Measurements from ENCODE around the gene FARP1.

Gene FARP1

GRCh38 chr13:98142380-98143156 is at the start of gene FARP1:
Gene FARP1 (plus strand): TSS chr13:98143094. CDS start chr13:98213243, 70,149 bp downstream.
- Histone ChIP-seq H3K9me3 (ENCODE audit: control insufficient read depth, low read length) (no peaks in the 10 kb centered on the region), H3K9ac (ENCODE audit: low read length) (peak within 1 kb of the TSS; percentile 73), H3K36me3 (ENCODE audit: control insufficient read depth, insufficient read depth, low read length) (no peaks in the 10 kb centered on the region), H3K4me3 (ENCODE audit: low read length) (peak within 1 kb of the TSS; percentile 60), H3K27me3 (ENCODE audit: control insufficient read depth, insufficient read depth, low read length) (peaks cover 8% of the 10 kb centered on the region), H3K4me1 (ENCODE audit: control insufficient read depth, insufficient read depth, low read length) (peaks cover 19% of the 10 kb centered on the region)

DNA sequence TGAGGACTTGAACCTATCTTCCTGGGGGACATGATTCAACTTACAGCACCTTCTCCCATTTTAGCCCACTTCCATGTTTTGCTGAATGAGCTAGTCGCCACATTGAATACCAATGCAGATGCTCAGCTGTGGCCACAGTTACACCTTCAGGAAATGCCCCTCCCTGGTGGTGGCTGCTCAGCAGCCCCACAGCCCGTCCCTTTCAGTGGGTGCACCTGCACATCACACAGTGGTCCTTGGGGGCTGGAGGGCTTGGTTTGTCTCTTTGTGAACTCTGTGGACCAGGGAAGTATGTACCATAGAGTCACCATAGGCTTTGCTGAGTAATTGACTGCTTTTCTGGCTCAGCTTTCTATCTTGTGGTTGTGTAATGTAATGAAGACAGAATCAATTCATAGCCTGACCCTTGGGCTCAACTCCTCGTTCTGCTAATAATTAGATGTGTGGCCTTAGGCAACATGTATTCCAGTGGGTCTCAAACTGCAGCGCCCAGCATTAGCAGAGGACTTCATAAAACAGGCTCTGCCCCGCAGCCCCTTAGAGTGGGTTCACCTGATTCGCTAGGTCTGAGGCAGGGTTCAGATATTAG is 48.1 kb upstream of the FARP1 start:
- Histone ChIP-seq H3K36me3 (ENCODE audit: control insufficient read depth, insufficient read depth, low read length) (no peaks in the 10 kb centered on the region), H3K4me1 (ENCODE audit: control insufficient read depth, insufficient read depth, low read length) (no peaks in the 10 kb centered on the region), H3K9me3 (ENCODE audit: control insufficient read depth, low read length) (no peaks in the 10 kb centered on the region)

GRCh38 chr13:98096059-98096458 is 46.8 kb upstream of the FARP1 start:
- no peak overlapping the region for H3K9ac ChIP-seq (ENCODE audit: low read length)
- H3K4me3 ChIP-seq (ENCODE audit: low read length): no peak overlapping the region
- no peaks in the 10 kb centered on the region for H3K36me3 ChIP-seq (ENCODE audit: control insufficient read depth, insufficient read depth, low read length)
- no peaks in the 10 kb centered on the region for H3K27me3 ChIP-seq (ENCODE audit: control insufficient read depth, insufficient read depth, low read length)
- no peaks in the 10 kb centered on the region for H3K9me3 ChIP-seq (ENCODE audit: control insufficient read depth, low read length)
- H3K4me1 ChIP-seq (ENCODE audit: control insufficient read depth, insufficient read depth, low read length): no peaks in the 10 kb centered on the region

More for the DNA sequence above, 48.1 kb upstream of the FARP1 start:
- Histone ChIP-seq H3K9ac (ENCODE audit: low read length) (no peak overlapping the region), H3K27me3 (ENCODE audit: control insufficient read depth, insufficient read depth, low read length) (no peaks in the 10 kb centered on the region), H3K4me3 (ENCODE audit: low read length) (no peak overlapping the region)

GRCh38 chr13:98097749-98098148 is 45.1 kb upstream of the FARP1 start:
- H3K4me1 ChIP-seq (ENCODE audit: control insufficient read depth, insufficient read depth, low read length): no peaks in the 10 kb centered on the region
- H3K9ac ChIP-seq (ENCODE audit: low read length): no peak overlapping the region
- no peak overlapping the region for H3K4me3 ChIP-seq (ENCODE audit: low read length)
- H3K9me3 ChIP-seq (ENCODE audit: control insufficient read depth, low read length): no peaks in the 10 kb centered on the region
- H3K36me3 ChIP-seq (ENCODE audit: control insufficient read depth, insufficient read depth, low read length): no peaks in the 10 kb centered on the region
- no peaks in the 10 kb centered on the region for H3K27me3 ChIP-seq (ENCODE audit: control insufficient read depth, insufficient read depth, low read length)

GRCh38 chr13:98098516-98098915 is 44.4 kb upstream of the FARP1 start:
- no peak overlapping the region for H3K4me3 ChIP-seq (ENCODE audit: low read length)
- no peaks in the 10 kb centered on the region for H3K9me3 ChIP-seq (ENCODE audit: control insufficient read depth, low read length)
- no peak overlapping the region for H3K9ac ChIP-seq (ENCODE audit: low read length)
- no peaks in the 10 kb centered on the region for H3K36me3 ChIP-seq (ENCODE audit: control insufficient read depth, insufficient read depth, low read length)
- no peaks in the 10 kb centered on the region for H3K4me1 ChIP-seq (ENCODE audit: control insufficient read depth, insufficient read depth, low read length)
- H3K27me3 ChIP-seq (ENCODE audit: control insufficient read depth, insufficient read depth, low read length): no peaks in the 10 kb centered on the region

DNA sequence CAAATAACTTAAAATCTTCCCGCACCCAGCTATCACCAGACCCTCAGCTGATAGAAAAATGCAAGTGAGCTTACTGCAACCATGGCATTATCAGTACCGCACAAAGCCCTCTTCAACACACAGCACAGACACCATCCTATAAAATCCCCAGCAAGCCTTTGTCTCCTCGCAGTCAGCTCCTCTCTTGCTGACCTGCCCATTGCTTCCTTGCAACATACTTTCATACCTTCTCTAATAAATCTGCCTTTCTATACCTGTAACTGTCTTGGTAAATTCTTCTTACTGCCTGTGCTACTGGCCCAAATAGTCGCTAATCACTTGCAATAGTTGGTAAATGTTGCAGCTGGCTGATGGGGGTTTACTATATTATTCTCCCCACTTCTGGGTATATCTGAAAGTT is 43.3 kb upstream of the FARP1 start:
- Histone ChIP-seq H3K9me3 (ENCODE audit: control insufficient read depth, low read length) (no peaks in the 10 kb centered on the region), H3K36me3 (ENCODE audit: control insufficient read depth, insufficient read depth, low read length) (no peaks in the 10 kb centered on the region)

GRCh38 chr13:98100481-98100880 is 42.4 kb upstream of the FARP1 start:
- no peaks in the 10 kb centered on the region for H3K4me1 ChIP-seq (ENCODE audit: control insufficient read depth, insufficient read depth, low read length)
- no peaks in the 10 kb centered on the region for H3K36me3 ChIP-seq (ENCODE audit: control insufficient read depth, insufficient read depth, low read length)
- H3K9me3 ChIP-seq (ENCODE audit: control insufficient read depth, low read length): no peaks in the 10 kb centered on the region
- H3K27me3 ChIP-seq (ENCODE audit: control insufficient read depth, insufficient read depth, low read length): no peaks in the 10 kb centered on the region
- H3K4me3 ChIP-seq (ENCODE audit: low read length): no peak overlapping the region
- H3K9ac ChIP-seq (ENCODE audit: low read length): no peak overlapping the region

More for the DNA sequence above, 43.3 kb upstream of the FARP1 start:
- no peaks in the 10 kb centered on the region for H3K27me3 ChIP-seq (ENCODE audit: control insufficient read depth, insufficient read depth, low read length)
- H3K4me1 ChIP-seq (ENCODE audit: control insufficient read depth, insufficient read depth, low read length): no peaks in the 10 kb centered on the region
- no peak overlapping the region for H3K4me3 ChIP-seq (ENCODE audit: low read length)
- H3K9ac ChIP-seq (ENCODE audit: low read length): no peak overlapping the region

DNA sequence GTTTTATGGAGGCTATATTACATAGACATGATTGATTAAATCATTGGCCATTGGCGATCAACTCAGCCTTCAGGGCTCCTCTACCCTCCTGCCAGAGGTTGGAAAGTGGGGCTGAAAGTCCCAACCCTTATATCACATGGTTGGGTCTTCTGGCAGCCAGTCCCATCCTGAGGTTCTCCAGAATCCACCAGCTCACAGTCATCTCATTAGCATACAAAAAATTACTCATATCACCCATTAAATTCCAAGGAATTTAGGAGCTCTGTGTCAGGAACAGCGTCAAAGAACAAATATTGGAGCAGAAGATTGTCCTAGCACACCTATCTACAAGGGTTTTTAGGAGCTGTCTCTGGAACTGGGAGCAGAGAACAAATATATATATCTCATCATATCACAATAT is 39.4 kb upstream of the FARP1 start:
- H3K36me3 ChIP-seq (ENCODE audit: control insufficient read depth, insufficient read depth, low read length): no peaks in the 10 kb centered on the region
- no peaks in the 10 kb centered on the region for H3K9me3 ChIP-seq (ENCODE audit: control insufficient read depth, low read length)
- no peaks in the 10 kb centered on the region for H3K4me1 ChIP-seq (ENCODE audit: control insufficient read depth, insufficient read depth, low read length)
- H3K27me3 ChIP-seq (ENCODE audit: control insufficient read depth, insufficient read depth, low read length): no peaks in the 10 kb centered on the region
- no peak overlapping the region for H3K9ac ChIP-seq (ENCODE audit: low read length)
- H3K4me3 ChIP-seq (ENCODE audit: low read length): no peak overlapping the region

GRCh38 chr13:98103942-98104880 is 38.7 kb upstream of the FARP1 start:
- Histone ChIP-seq H3K4me3 (ENCODE audit: low read length) (no peak overlapping the region), H3K9ac (ENCODE audit: low read length) (no peak overlapping the region), H3K27me3 (ENCODE audit: control insufficient read depth, insufficient read depth, low read length) (no peaks in the 10 kb centered on the region), H3K9me3 (ENCODE audit: control insufficient read depth, low read length) (no peaks in the 10 kb centered on the region), H3K36me3 (ENCODE audit: control insufficient read depth, insufficient read depth, low read length) (no peaks in the 10 kb centered on the region), H3K4me1 (ENCODE audit: control insufficient read depth, insufficient read depth, low read length) (no peaks in the 10 kb centered on the region)

GRCh38 chr13:98105929-98106336 is 37.0 kb upstream of the FARP1 start:
- Histone ChIP-seq H3K9me3 (ENCODE audit: control insufficient read depth, low read length) (no peaks in the 10 kb centered on the region), H3K36me3 (ENCODE audit: control insufficient read depth, insufficient read depth, low read length) (no peaks in the 10 kb centered on the region), H3K27me3 (ENCODE audit: control insufficient read depth, insufficient read depth, low read length) (no peaks in the 10 kb centered on the region), H3K4me1 (ENCODE audit: control insufficient read depth, insufficient read depth, low read length) (no peaks in the 10 kb centered on the region), H3K4me3 (ENCODE audit: low read length) (no peak overlapping the region), H3K9ac (ENCODE audit: low read length) (no peak overlapping the region)

DNA sequence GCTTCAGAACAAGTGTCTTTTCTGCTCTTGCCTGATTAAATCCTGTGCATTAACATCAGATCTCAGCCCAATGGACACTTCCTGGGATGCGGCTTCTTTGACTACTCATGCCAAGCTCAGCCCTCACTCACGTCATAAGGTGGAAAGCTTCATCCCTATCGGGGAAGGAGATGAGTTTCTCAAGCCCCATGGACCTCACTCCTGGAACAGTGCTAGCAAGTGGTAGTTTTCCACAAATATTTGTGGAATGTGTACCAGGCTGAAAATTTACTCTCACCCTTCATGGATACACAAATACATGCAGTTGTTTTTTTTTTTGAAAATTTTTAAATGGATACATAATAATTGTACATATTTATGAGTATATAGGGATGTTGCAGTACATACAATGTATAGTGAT is 34.6 kb upstream of the FARP1 start:
- no peaks in the 10 kb centered on the region for H3K36me3 ChIP-seq (ENCODE audit: control insufficient read depth, insufficient read depth, low read length)
- no peaks in the 10 kb centered on the region for H3K4me1 ChIP-seq (ENCODE audit: control insufficient read depth, insufficient read depth, low read length)
- no peak overlapping the region for H3K4me3 ChIP-seq (ENCODE audit: low read length)
- H3K27me3 ChIP-seq (ENCODE audit: control insufficient read depth, insufficient read depth, low read length): no peaks in the 10 kb centered on the region
- no peak overlapping the region for H3K9ac ChIP-seq (ENCODE audit: low read length)
- H3K9me3 ChIP-seq (ENCODE audit: control insufficient read depth, low read length): no peaks in the 10 kb centered on the region

All from mucosa of stomach (tissue), 1 donor.